Progenitor cell of endocrine pancreas (in vitro differentiated cells): ENCODE data around the gene SERPINB7. TPM values are rescaled to one million over a fixed set of nuclear protein-coding genes. Genes with fewer than 3 reads are reported as not detected.

Experiments used
- DNase-seq: peaks from one replicate; pipeline ENCODE4 v3.0.0; 2021; ENCODE audit warnings: low spot score; ENCODE audit not compliant: unreplicated experiment
- H3K27ac Mint-ChIP-seq: 2 replicates; pipeline ENCODE4 v1.8.0; 2021; ENCODE audit warnings: mild to moderate bottlenecking, moderate library complexity, mixed read lengths
- H3K27me3 Mint-ChIP-seq: 2 replicates; pipeline ENCODE4 v1.8.0; 2021; ENCODE audit warnings: mixed read lengths
- H3K36me3 Mint-ChIP-seq: 2 replicates; pipeline ENCODE4 v1.8.0; 2022; ENCODE audit warnings: mixed read lengths; ENCODE audit not compliant: insufficient read depth
- H3K4me1 Mint-ChIP-seq: 2 replicates; pipeline ENCODE4 v1.8.0; 2021; ENCODE audit warnings: low read depth, mixed read lengths
- H3K4me3 Mint-ChIP-seq: 2 replicates; pipeline ENCODE4 v1.8.0; 2021; ENCODE audit warnings: low read depth, mild to moderate bottlenecking, moderate library complexity, mixed read lengths
- H3K9me3 Mint-ChIP-seq: 2 replicates; pipeline ENCODE4 v1.8.0; 2021; ENCODE audit warnings: low read depth, mixed read lengths
- total RNA-seq: library from RNA; stranded (reverse); gene quantifications from 2 replicates; pipeline ENCODE4 v1.2.1, GENCODE V29; 2021
- TF ChIP-seq, protein P1 (sequence below): fragments of 200-600 bp; sonication (generic); IDR thresholded peaks from one replicate; pipeline ENCODE4 v1.5.0; 2021; ENCODE audit warnings: antibody characterized with exemption, mild to moderate bottlenecking; ENCODE audit not compliant: unreplicated experiment

The SERPINB7 gene
- total RNA-seq, 1 donor from 2014 or later: not detected

DNA sequence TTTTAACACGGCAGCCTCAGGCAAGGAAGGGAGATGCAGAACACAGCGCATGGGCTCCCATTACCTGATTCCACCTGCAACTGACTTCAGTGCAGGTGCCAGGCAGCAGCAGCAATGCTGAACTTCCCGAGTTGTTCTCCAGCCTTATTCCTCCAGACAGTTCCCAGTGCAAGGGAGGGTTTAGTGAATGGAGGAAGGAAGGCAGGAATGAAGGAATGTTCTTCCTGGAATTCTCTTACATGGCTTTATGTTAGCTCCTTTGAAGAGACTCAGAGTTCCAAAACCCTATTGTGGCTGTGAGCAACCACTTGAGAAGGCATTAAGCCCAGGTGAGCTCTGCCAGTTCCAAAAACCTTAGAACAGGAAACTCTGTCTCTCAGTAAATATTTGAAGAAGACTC is 45.5 kb downstream of the SERPINB7 start:
- Mint-ChIP-seq H3K4me3 (no peak overlapping the region), H3K27me3 (no peaks in the 10 kb centered on the region), H3K9me3 (peaks cover 11% of the 10 kb centered on the region), H3K4me1 (no peaks in the 10 kb centered on the region), H3K36me3 (no peaks in the 10 kb centered on the region), H3K27ac (no peak overlapping the region)
- DNase-seq: no peak
- TF ChIP-seq, protein P1, sequence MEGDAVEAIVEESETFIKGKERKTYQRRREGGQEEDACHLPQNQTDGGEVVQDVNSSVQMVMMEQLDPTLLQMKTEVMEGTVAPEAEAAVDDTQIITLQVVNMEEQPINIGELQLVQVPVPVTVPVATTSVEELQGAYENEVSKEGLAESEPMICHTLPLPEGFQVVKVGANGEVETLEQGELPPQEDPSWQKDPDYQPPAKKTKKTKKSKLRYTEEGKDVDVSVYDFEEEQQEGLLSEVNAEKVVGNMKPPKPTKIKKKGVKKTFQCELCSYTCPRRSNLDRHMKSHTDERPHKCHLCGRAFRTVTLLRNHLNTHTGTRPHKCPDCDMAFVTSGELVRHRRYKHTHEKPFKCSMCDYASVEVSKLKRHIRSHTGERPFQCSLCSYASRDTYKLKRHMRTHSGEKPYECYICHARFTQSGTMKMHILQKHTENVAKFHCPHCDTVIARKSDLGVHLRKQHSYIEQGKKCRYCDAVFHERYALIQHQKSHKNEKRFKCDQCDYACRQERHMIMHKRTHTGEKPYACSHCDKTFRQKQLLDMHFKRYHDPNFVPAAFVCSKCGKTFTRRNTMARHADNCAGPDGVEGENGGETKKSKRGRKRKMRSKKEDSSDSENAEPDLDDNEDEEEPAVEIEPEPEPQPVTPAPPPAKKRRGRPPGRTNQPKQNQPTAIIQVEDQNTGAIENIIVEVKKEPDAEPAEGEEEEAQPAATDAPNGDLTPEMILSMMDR: no peak

DNA sequence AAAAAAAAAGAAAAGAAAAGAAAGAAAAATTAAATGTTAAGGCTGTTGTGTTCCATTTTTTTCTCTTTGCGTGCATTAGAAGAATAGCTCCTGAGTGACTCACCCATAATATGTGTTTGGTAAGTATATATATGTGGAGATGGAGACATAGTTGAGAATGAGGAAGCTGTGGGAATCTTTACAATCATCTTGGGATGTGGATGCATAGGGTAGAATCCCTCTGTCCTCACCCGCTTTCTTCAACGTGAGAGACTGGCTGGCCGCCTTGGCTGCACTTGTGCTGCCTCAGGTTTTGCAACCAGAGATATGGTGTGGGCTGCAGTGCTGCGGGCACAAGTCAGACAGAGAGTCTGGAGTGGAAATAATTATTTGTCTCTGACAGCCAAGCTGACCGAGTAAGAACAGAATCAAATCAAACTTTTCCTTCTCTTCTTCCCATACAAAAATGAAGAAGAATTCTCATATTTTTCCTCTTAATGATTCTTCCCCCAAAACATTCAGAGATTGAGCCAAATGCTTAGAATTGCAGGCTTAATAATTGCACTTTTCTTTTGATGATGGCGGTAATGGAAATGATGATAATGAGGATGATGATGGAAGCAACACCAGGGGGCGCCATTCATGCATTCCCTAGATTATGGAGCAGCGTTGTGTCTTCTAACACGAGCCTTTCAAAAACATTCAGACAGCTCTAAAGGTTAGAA is 48.5 kb downstream of the SERPINB7 start:
- TF ChIP-seq, protein P1: peak; percentile 39
- Mint-ChIP-seq H3K9me3 (no peaks in the 10 kb centered on the region), H3K27ac (no peak overlapping the region), H3K4me3 (no peak overlapping the region), H3K27me3 (no peaks in the 10 kb centered on the region), H3K36me3 (no peaks in the 10 kb centered on the region), H3K4me1 (no peaks in the 10 kb centered on the region)
- no peak for DNase-seq

DNA sequence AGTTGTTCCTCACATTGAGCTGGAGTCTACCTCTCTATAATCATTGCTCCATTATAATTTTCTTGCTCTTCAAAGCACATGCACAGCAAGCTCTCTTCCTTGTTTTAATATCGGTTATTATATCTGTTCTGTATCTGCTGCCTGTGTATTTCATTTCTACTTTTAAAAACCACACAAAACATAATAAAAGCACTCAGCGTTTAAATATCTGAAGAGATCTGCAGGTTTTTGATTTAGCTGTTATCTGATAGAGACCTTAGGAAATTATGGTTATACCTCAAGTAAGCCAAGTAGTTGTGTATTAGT is 49.0 kb downstream of the SERPINB7 start:
- H3K9me3 Mint-ChIP-seq: no peaks in the 10 kb centered on the region
- H3K4me3 Mint-ChIP-seq: no peak overlapping the region
- no peak for DNase-seq
- H3K27ac Mint-ChIP-seq: no peak overlapping the region
- no peaks in the 10 kb centered on the region for H3K36me3 Mint-ChIP-seq
- TF ChIP-seq, protein P1: no peak
- no peaks in the 10 kb centered on the region for H3K4me1 Mint-ChIP-seq
- H3K27me3 Mint-ChIP-seq: no peaks in the 10 kb centered on the region

DNA sequence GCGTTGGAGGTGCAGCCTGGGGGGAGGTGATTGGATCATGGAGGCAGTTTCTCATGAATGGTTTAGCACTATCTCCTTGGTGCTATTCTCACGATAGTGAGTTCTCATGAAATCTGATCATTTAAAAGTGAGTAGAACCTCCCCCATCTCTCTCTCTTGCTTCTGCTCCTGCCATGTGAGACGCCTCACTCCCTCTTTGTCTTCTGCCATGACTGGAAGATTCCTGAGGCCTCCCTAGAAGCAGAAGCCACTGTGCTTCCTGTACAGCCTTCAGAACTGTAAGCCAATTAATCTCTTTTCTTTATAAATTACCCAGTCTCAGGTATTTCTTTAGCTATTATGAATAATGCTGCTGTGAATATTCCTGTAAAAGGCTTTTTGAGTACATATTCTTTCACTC is 52.9 kb downstream of the SERPINB7 start:
- H3K4me3 Mint-ChIP-seq: no peak overlapping the region
- H3K27me3 Mint-ChIP-seq: no peaks in the 10 kb centered on the region
- no peaks in the 10 kb centered on the region for H3K36me3 Mint-ChIP-seq
- no peaks in the 10 kb centered on the region for H3K4me1 Mint-ChIP-seq
- no peaks in the 10 kb centered on the region for H3K9me3 Mint-ChIP-seq
- TF ChIP-seq, protein P1: no peak
- H3K27ac Mint-ChIP-seq: no peak overlapping the region
- DNase-seq: no peak

DNA sequence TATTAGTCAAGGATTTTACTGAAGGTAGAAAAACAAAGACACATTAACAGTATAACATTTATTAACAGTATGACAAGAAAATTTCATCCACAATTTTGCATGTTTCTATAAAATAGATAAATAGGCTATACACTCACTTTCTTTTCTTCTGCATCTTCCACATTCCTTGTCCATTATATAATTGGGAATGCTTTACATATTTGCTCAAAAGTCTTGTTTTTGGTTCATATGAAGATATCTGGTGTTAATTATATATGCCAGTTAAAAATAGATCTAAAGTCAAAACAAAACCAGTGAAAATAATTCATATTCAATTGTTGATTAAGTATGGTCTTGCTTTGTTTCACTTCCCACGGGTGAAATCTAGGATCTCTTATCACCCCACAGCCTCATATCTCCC is 53.4 kb downstream of the SERPINB7 start:
- Mint-ChIP-seq H3K36me3 (no peaks in the 10 kb centered on the region), H3K27ac (no peak overlapping the region), H3K4me1 (peaks cover under 1% of the 10 kb centered on the region), H3K27me3 (no peaks in the 10 kb centered on the region), H3K4me3 (no peak overlapping the region), H3K9me3 (no peaks in the 10 kb centered on the region)
- TF ChIP-seq, protein P1: no peak
- DNase-seq: no peak
